Upper lobe of left lung (tissue), 6 donors: ENCODE data around the gene PCGF3. TPM values are rescaled to one million over a fixed set of nuclear protein-coding genes. Genes with fewer than 3 reads are reported as not detected.
A peak's percentile ranks its signal among the peaks of the same experiment; 100 is the strongest.

Source experiments
- ATAC-seq, 2 donors: fragments of 200-7000 bp; cut with Tn5 transposase; one replicate each; pipeline ENCODE4 v1.9.1; 2022; ENCODE audit warnings: mild to moderate bottlenecking in 2 of 2, moderate library complexity in 2 of 2; ENCODE audit not compliant: low FRiP score in 2 of 2
- DNase-seq, 2 donors: peaks; one replicate each; pipeline ENCODE4 v3.0.0-alpha.2; 2019 to 2020
- H3K27ac ChIP-seq, 4 donors: fragments of 200-600 bp; sonication (generic); one replicate each; pipeline ENCODE4 v1.5.1; 2016 to 2019
- H3K27me3 ChIP-seq, 4 donors: fragments of 200-600 bp; sonication (generic); one replicate each; pipeline ENCODE4 v1.5.1; 2017 to 2019
- H3K36me3 ChIP-seq, 4 donors: fragments of 200-600 bp; sonication (generic); one replicate each; pipeline ENCODE4 v1.5.1; 2016 to 2019
- H3K4me1 ChIP-seq, 4 donors: fragments of 200-600 bp; sonication (generic); one replicate each; pipeline ENCODE4 v1.5.1; 2018 to 2019
- H3K4me3 ChIP-seq, 4 donors: fragments of 200-600 bp; sonication (generic); one replicate each; pipeline ENCODE4 v1.5.1; 2017 to 2019; ENCODE audit warnings: mild to moderate bottlenecking in 2 of 4, moderate library complexity in 1 of 4
- H3K9me3 ChIP-seq, 4 donors: fragments of 200-600 bp; sonication (generic); one replicate each; pipeline ENCODE4 v1.5.1; 2018 to 2019
- EP300 ChIP-seq, 4 donors: sonication (generic); formaldehyde crosslinking; IDR thresholded peaks; one replicate each; pipeline ENCODE4 v1.5.1; 2017; ENCODE audit warnings: antibody characterized with exemption in 4 of 4, control low read depth in 2 of 4
- POLR2A ChIP-seq, 4 donors: fragments of 450-650 bp; IDR thresholded peaks; one replicate each; pipeline ENCODE4 v1.5.1; 2016 to 2017; ENCODE audit warnings: antibody characterized with exemption in 4 of 4, mild to moderate bottlenecking in 2 of 4
- POLR2AphosphoS5 ChIP-seq, 2 donors: sonication (generic); formaldehyde crosslinking; IDR thresholded peaks; one replicate each; pipeline ENCODE4 v1.5.1; 2017; ENCODE audit warnings: antibody characterized with exemption in 2 of 2
- WGBS, 2 donors: methylation state at CpG; one replicate each; pipeline ENCODE4 v1.1.5; 2017 to 2018; 5-methylcytosine and 5-hydroxymethylcytosine counted together
- total RNA-seq, 6 donors: library from RNA; depleted of rRNA in 4 of 6; stranded (reverse); fragments of >200 nt in 4 of 6; gene quantifications; one replicate each; pipeline versions ENCODE4 v1.1.0 to v1.2.1, GENCODE V29; 2016 to 2021
- TF ChIP-seq, protein P1 (sequence below), 6 experiments: fragments of 450-650 bp in 4 of 6; fragments of 200-600 bp in 2 of 6; sonication (generic) in 2 of 6; IDR thresholded peaks; one replicate each; pipeline ENCODE4 v1.5.1; 2016 to 2019; ENCODE audit warnings: antibody characterized with exemption in 6 of 6
- donor health status: DM: no; HTN: no; CAD: no; lungs with moderate emphysema.
- donor health status: DM: no; HTN: yes; CAD: no; lungs with severe emphysema.

Gene PCGF3
- total RNA-seq, 6 donors from 2014 or later: 36.4 to 150 (median 41.0) TPM

DNA sequence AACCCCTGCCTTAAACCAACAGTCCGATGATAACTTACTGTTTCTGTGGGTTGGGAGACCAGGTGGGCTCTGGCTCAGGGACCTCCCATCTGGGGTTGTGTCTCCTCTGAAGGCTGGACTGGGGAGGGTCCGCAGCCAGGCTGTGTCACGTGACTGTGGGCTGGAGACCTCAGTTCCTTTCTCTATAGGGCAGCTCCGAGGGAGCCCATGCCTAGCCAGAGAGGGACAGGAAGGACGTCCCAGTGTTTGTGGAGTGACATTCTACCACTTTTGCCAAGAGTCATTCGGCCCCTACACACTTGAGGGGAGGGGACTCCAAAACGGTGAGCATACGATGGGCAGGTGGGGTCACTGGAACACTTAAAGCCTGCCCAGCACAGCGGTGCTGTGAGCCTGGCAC lies 4.5 kb downstream of the PCGF3 start:
- no peak for ATAC-seq
- TF ChIP-seq, protein P1, sequence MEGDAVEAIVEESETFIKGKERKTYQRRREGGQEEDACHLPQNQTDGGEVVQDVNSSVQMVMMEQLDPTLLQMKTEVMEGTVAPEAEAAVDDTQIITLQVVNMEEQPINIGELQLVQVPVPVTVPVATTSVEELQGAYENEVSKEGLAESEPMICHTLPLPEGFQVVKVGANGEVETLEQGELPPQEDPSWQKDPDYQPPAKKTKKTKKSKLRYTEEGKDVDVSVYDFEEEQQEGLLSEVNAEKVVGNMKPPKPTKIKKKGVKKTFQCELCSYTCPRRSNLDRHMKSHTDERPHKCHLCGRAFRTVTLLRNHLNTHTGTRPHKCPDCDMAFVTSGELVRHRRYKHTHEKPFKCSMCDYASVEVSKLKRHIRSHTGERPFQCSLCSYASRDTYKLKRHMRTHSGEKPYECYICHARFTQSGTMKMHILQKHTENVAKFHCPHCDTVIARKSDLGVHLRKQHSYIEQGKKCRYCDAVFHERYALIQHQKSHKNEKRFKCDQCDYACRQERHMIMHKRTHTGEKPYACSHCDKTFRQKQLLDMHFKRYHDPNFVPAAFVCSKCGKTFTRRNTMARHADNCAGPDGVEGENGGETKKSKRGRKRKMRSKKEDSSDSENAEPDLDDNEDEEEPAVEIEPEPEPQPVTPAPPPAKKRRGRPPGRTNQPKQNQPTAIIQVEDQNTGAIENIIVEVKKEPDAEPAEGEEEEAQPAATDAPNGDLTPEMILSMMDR (IDR thresholded peaks at IDR 0.05): no peak
- TF ChIP-seq EP300 (IDR thresholded peaks at IDR 0.05) (no peak), POLR2AphosphoS5 (IDR thresholded peaks at IDR 0.05) (no peak), POLR2A (IDR thresholded peaks at IDR 0.05) (no peak)
- H3K4me1 ChIP-seq: peaks cover 19 to 52% (median 25%) of the 10 kb centered on the region in 4 donors
- DNase-seq: no peak
- no peaks in the 10 kb centered on the region for H3K9me3 ChIP-seq
- no peaks in the 10 kb centered on the region for H3K27me3 ChIP-seq
- 65 to 77% methylated on average over 3 to 9 of the region's 9 CpGs for WGBS, 2 donors
- peaks cover 0 to 8% (median 0%) of the 10 kb centered on the region in 4 donors for H3K36me3 ChIP-seq
- H3K27ac ChIP-seq: peak overlapping the region in 2 of 4 donors; percentile 15 to 40
- no peak overlapping the region for H3K4me3 ChIP-seq

DNA sequence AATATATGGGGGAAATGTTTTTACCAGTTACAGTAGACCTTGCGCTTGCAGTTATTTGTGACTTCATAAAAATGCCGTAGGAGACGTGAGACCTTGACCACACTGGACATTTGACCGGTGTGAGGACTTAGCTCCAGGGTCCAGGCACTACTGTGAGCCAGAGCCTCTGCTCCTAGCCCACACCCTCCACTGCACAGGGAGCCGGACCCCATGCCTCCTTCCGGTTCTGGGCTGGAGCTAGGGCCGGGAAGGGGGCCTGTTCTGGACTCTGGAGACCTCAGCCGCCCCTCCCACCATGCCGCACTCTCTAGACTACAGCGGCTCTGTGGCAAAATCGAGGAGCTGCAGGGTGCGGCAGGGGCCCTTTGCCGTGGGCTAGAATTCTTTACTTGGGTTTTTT lies 5.3 kb downstream of the PCGF3 start:
- 89 to 94% methylated on average over 13 of the region's 13 CpGs for WGBS, 2 donors
- no peak for ATAC-seq
- peaks cover 0 to 8% (median 0%) of the 10 kb centered on the region in 4 donors for H3K36me3 ChIP-seq
- DNase-seq: peak in 1 of 2 donors; percentile 39
- H3K9me3 ChIP-seq: no peaks in the 10 kb centered on the region
- TF ChIP-seq EP300 (IDR thresholded peaks at IDR 0.05) (no peak), POLR2AphosphoS5 (IDR thresholded peaks at IDR 0.05) (no peak), POLR2A (IDR thresholded peaks at IDR 0.05) (no peak)
- TF ChIP-seq, protein P1 (IDR thresholded peaks at IDR 0.05): no peak
- no peak overlapping the region for H3K4me3 ChIP-seq
- no peaks in the 10 kb centered on the region for H3K27me3 ChIP-seq
- peaks cover 19 to 51% (median 25%) of the 10 kb centered on the region in 4 donors for H3K4me1 ChIP-seq
- H3K27ac ChIP-seq: no peak overlapping the region

DNA sequence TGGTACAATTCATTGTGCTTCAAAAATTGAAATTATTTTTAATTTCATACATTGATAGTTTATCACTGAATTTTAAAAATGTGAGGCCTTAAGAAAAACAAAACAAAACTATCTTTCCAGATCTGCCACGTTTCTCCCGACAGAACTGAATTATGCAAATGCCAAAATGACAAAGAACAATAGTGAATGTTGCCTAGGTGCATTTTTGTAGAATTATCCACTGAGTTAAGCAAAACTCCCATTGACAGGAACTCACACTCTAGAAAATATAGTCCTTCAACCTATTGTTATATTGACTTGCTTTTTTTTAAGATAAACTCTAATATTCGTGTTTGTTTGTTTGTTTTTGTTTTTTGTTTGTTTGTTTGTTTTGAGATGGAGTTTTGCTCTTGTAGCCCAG lies 6.5 kb downstream of the PCGF3 start:
- Histone ChIP-seq H3K4me3 (no peak overlapping the region), H3K4me1 (peaks cover 14 to 42% (median 18%) of the 10 kb centered on the region in 4 donors), H3K27ac (no peak overlapping the region), H3K9me3 (no peaks in the 10 kb centered on the region), H3K36me3 (peaks cover 0 to 8% (median 0%) of the 10 kb centered on the region in 4 donors), H3K27me3 (no peaks in the 10 kb centered on the region)
- ATAC-seq (no peak), DNase-seq (no peak)
- TF ChIP-seq POLR2A (IDR thresholded peaks at IDR 0.05): no peak
- no peak for TF ChIP-seq EP300 (IDR thresholded peaks at IDR 0.05)
- no peak for TF ChIP-seq POLR2AphosphoS5 (IDR thresholded peaks at IDR 0.05)
- TF ChIP-seq, protein P1 (IDR thresholded peaks at IDR 0.05): no peak
- 70 to 83% methylated on average over 3 of the region's 3 CpGs for WGBS, 2 donors

DNA sequence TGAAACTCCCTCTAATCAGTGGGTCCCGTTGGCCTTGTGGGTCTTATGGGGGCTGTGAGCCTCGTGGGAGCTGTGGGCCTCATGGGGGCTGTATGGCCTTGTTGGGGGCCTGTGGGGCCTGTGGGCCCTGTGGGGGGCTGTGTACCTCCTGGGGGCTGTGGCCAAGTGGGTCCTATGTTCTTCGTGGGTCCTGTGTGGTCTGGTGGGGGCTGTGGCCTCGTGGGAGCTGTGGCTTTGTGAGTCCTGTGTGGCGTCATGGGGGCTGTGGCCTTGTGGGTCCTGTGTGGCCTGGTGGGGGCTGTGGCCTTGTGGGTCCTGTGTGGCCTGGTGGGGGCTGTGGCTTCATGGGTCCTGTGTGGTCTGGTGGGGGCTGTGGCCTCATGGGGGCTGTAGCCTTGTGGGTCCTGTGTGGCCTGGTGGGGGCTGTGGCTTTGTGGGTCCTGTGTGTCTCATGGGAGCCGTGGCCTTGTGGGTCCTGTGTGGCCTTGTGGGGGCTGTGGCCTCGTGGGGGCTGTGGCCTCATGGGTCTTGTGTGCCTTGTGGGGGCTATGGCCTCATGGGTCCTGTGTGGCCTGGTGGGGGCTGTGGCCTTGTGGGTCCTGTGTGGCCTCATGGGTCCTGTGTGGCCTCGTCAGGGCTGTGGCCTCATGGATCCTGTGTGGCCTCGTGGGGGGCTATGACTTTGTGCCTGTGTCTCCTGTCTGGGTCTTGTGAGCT lies 7.4 kb downstream of the PCGF3 start:
- ATAC-seq (peak in 1 of 2 donors; percentile 23), DNase-seq (peak in 1 of 2 donors; percentile 57)
- TF ChIP-seq POLR2AphosphoS5 (IDR thresholded peaks at IDR 0.05) (no peak), EP300 (IDR thresholded peaks at IDR 0.05) (no peak), POLR2A (IDR thresholded peaks at IDR 0.05) (no peak)
- TF ChIP-seq, protein P1 (IDR thresholded peaks at IDR 0.05): no peak
- Histone ChIP-seq H3K27ac (no peak overlapping the region), H3K4me3 (no peak overlapping the region), H3K27me3 (no peaks in the 10 kb centered on the region), H3K4me1 (peaks cover 8 to 44% (median 9%) of the 10 kb centered on the region in 4 donors), H3K9me3 (no peaks in the 10 kb centered on the region), H3K36me3 (peaks cover 0 to 8% (median 0%) of the 10 kb centered on the region in 4 donors)
- 86 to 89% methylated on average over 6 to 9 of the region's 9 CpGs for WGBS, 2 donors
